Measurements from ENCODE around the gene SGF29.

DNA sequence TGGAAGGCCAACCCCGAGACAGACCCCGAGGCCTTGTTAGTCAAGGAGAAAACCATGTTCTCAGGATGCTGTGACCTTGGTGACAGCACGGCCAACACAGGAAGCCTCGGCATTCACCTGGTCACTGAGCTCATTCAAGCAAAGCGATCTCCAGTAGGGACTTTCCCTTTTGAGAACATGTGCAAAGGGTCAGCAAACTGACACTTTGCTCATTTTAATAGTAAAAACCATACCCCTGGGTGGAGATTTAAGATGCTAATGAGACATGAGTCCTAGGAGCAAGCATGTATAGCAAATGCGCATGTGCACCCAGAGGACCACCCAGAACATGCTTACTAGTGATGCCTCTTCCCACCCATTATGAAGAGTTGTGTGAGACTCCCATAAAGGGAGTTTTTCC, 48.8 kb downstream of the SGF29 start:
- TF ChIP-seq CTCF (IDR thresholded peaks at IDR 0.05) (no peak), POLR2AphosphoS5 (IDR thresholded peaks at IDR 0.05) (no peak)

Measured in breast epithelium (tissue), 3 donors.